ENCODE data around the gene SLC25A13.

The SLC25A13 gene

DNA sequence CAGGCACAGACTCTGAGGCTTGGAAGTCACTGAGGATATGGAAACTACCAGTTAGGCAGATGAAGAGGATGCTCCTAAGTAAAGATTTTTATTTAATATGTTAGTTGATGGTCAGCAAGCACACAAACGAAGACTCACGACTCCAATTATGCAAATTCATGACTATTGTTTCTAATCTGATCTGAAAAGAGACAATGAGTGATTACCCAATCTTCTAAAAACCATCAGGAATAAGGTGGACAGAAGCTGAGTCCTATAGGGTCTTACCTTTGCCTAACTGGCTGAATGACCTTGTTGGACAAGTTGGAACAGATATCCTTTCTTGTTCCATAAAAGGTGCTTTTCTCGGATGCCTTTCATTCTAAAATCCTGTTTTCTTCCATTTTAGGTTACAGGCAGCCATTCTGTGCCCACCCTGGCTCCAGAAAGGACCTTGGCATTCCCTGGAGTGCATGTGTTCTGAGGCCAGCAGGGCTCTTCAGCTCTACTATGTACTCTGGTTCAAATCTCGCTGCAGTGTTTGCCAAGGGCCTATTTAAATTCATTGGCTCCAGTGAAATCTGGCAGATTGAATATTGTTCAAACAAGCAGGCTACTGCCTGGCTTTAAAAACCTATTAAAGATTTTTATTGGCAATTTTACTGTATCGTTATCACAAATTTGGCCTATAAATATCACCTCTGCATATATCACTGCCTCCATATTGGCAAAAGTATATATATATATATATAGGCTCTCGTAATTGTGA is 77.5 kb downstream of the SLC25A13 start:
- no peak for DNase-seq (ENCODE audit: low read depth in 1 of 2, low spot score in 1 of 2)

DNA sequence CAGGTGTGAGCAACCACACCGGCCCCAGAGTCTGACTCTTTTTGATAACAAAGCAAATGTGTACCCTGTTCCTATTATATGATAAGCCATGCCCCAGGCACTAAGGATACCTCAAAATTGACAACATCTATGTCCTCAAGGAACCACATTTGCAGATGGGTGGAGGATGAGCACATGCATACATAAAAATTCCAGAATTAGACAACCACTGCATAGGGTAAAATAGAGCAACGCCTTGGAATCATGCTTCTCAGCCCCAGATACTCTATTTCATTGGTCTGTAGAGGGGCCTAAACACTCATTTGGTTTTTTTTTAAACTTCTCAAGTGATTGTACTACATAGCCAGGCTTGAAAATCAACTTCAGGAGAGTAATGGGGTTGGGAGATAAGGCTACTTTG is 78.7 kb downstream of the SLC25A13 start:
- no peak for DNase-seq (ENCODE audit: low read depth in 1 of 2, low spot score in 1 of 2)

DNA sequence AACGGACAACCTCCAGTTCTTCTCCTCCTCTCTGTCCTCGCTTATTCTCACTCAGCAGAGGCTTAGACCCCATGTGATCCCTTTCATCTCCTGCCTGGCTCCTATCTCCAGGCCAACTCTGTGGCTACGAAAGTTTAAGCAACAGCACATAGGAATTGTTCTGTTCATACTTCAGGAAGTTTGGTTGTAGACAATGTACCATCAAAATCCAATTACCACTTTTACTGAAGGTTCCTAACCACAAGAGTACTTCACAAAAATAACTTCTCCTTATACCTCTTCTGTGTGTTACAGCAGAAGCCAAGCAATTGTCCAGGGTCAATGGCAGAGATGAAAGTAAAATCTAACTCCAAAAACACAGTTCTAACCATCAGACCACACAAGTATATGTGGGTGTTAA is 80.0 kb downstream of the SLC25A13 start:
- no peak for DNase-seq (ENCODE audit: low read depth in 1 of 2, low spot score in 1 of 2)

DNA sequence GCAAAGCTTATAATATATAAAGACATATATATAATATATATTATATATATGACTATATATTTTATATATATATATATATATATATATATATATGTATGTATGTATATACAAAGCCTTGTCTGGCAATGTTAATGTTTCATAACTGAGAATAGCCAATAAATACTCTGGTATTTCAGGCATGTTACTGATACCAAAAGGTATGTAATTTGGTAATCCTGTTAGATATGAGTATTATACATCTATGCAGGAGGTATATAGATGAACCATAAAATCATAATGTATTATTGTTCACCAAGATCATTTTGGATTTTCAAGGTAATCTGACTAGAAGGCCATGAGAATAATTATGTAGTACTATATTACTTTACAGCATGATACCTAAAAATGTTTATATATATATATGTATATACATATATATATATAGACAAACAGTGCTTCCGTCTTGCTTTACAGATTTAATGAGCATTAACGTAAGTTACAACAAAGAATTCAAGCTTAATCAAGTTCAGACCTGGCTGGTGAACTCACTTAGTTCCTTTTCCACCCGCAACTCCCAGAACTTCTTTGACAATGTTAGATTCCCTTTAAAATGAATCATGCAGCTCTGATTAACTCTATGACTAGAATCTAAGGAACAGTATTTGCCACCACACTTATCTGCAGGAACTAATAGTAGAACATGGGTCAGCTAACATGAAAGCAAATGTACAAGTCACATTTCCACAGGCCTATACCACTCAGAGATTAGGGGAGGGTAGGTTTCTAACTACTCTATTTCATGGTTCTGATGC is 82.7 kb downstream of the SLC25A13 start:
- DNase-seq (ENCODE audit: low read depth in 1 of 2, low spot score in 1 of 2), result no peak

DNA sequence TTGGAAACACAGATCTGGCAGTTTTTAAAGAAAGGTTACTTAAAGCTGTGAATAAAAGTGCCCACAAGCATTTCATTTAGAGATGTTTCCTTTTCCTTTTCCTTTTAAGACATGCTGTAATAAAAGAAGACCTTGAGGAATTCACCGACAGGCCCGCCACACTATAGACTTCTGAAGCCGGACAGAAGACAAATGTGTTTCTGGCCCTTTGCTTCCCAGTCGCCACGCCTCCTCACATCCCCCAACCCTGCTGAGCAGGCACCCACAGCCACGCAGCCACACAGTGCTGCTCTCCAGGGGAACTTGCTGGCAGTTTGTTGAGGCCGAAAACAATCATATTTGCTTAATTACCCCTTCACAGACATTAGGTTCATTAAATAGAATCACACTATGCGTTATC is 83.4 kb downstream of the SLC25A13 start:
- DNase-seq (ENCODE audit: low read depth in 1 of 2, low spot score in 1 of 2), result no peak

DNA sequence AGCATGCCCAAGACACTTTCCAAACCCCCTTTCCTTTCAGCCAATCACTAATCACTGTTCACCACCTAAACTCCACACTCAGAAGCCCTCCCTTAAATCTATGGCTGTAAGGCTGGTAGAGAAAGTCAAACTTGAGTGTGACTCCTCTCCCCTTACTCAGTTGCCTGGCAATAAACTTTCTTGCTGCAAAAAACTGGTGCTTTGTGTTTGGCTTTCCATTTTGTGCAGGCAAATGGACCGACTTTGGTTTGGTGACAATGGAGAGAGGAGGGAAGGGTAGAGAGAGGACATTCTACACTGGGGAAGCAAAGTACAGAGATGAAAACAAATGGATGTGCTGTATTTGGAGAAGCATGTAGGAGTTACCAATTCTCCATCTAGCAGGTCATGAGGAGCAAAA is 84.9 kb downstream of the SLC25A13 start:
- no peak for DNase-seq (ENCODE audit: low read depth in 1 of 2, low spot score in 1 of 2)

DNA sequence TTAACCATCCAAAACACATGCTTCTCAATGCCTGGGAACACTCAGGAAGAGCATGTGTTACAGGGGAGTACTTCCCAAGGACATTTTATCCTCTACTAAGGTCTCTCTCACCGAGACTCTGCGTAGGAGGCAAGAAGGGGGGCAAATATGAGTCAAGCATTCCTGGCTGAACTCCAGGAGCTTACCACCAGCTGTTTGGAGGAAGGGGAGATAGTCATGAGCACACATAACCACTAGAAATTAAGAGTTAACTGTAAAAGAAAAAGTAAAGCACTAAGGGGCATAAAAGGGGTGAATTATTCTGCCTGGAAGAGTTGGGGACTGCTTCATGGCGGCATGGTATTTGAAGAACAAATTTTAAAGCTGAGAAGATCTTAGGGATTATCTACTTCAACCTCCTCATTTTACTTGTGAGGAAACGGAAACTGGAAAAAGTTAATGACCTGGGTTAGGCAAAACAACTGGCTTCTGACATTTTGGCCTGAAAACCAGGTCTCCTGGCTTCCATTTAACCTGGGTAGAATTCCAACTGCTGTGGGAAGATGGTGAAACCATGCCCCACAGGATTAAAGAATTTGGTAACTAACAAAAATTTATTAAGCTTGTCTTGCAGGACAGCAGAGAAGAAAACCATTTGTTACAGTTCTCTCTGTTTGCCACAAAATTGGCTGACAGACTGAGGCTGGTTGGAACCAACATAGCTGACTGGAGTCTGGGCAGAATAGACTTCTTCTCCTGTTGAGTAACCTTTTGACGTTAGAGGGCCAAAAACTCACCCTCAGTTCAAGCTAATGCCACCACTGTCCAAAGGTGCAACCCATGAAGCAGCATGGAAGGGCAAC is 85.5 kb downstream of the SLC25A13 start:
- no peak for DNase-seq (ENCODE audit: low read depth in 1 of 2, low spot score in 1 of 2)

DNA sequence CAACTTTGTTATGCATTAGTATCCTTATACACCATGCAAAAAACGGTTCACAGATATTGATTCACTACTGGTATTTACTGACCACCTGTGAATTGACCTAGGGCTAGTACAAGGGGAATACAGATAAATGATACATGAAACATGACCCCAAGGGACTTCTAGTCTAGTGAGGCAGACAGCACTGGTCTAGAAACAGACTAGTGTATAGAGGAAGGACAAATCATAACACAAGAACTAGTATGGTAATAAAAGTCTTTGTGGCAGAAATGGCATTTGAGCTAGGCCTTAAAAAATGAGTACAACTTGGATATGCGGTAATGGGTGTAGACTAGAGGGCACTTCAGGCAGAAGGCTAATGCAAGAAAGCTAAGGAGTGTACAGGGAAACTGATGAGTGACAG is 86.6 kb downstream of the SLC25A13 start:
- DNase-seq (ENCODE audit: low read depth in 1 of 2, low spot score in 1 of 2), result no peak

DNA sequence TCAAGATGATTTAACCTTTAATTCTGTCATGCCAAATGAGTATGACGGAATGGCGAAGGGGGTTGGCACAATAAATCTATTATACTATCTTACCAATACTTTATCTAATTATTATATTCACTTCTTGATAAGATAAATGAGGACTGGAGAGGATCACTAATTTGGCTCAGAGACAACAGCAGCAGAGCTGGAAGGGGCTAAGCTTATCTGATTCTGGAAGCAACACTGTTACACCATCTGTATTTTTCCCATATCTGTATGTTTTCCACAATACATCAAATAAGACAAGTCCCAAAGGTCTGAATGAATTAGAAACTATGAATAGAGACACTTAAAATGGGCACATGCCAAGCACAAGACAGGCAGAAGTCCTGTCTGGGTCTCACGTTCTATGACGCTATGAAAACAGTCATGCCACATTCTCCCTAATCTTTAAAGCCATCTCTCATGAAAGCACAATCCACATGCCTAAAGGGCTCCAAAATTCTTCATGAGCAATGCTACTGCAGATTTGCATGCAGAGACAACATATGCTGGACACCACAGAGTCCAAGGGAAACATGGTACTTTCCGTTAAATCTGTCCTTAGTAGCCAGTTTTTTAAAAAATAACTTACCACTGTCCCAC is 88.3 kb downstream of the SLC25A13 start:
- DNase-seq (ENCODE audit: low read depth in 1 of 2, low spot score in 1 of 2), result no peak

DNA sequence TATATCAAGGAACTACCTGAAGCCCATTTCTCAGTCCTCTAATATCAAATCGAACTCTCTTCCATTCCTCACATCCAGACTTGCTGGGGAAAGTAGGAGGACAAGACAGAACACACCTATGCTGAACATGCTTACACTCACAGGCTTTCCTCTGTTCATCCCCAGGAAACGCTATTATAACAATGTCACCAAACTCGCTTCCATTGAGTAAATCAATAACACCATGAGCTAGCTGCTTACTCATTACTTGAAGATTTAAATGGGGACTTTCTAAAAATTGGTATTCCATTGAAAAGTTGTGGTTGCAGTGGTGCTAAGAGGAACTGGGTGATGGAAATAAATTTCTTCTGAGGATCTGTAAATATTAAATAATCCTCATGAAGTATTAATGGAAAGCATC is 88.8 kb downstream of the SLC25A13 start:
- no peak for DNase-seq (ENCODE audit: low read depth in 1 of 2, low spot score in 1 of 2)

DNA sequence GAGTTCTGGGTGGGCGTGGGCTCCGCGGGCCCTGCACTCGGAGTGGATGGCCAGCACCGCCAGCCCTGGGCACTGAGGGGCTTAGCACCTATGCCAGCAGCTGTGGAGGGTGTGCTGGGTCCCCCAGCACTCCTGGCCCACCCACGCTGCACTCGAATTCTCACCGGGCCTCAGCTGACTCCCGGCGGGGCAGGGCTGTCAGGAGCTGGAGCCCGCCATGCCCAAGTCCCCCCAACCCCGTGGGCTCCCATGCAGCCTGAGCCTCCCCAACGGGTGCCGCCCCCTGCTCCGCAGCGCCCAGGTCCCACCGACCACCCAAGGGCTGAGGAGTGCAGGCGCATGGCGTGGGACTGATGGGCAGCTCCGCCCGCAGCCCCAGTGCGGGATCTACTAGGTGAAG is 93.1 kb downstream of the SLC25A13 start:
- DNase-seq (ENCODE audit: low read depth in 1 of 2, low spot score in 1 of 2), result no peak

DNA sequence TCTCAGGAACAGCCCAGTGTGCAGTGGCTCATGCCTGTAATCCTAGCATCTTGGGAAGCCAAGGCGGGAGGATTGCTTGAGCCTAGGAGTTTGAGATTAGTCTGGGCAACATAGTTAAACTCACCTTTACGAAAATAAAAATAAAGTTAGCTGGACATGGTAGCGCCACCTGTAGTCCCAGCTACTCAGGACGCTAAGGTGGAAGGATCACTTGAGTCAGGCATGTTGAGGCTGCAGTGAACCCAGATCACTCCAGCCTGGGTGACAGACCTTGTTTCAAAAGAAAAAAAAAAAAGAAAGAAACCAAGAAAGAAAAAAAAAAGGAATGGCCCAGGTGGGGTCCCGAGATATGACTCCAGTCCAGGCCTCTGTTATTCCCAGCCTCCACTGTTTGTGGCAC is 96.6 kb downstream of the SLC25A13 start:
- DNase-seq (ENCODE audit: low read depth in 1 of 2, low spot score in 1 of 2), result no peak

DNA sequence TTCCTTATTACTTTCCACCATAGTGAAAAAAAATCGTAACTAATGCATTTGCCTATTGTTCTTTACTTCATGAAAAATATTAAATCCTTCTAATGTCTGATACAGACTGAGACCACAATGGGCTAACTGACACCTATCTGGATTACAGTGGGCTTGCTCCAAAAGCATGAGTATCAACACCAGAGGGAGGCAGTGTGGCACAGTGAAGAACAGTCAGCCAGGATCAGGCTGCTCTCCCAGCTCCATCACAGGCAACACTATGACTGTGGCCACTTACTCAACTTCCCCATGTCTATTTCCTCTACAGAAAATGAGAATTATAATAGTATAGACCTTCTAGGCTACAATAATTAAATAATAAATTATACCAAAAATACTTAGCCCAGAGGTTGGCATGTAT is 97.2 kb downstream of the SLC25A13 start:
- no peak for DNase-seq (ENCODE audit: low read depth in 1 of 2, low spot score in 1 of 2)

DNA sequence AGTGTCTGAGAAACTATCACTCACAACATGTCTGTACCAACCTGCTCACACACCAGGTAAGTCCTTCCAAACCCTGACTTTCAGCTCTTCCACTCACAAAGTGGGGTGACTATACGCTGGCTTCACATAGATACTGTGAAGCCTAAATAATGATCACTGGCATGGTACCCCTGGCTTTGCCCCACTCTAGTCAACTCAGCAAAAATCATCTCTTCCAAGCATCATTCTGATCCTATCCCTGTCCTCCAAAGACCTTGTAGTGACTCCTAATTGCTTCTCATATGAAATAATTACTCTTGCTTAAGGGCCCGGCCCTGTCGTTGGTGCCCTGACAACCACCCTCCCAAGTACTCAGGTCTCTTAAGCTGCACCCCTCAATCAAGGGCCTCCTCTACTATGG is 97.8 kb downstream of the SLC25A13 start:
- no peak for DNase-seq (ENCODE audit: low read depth in 1 of 2, low spot score in 1 of 2)

DNA sequence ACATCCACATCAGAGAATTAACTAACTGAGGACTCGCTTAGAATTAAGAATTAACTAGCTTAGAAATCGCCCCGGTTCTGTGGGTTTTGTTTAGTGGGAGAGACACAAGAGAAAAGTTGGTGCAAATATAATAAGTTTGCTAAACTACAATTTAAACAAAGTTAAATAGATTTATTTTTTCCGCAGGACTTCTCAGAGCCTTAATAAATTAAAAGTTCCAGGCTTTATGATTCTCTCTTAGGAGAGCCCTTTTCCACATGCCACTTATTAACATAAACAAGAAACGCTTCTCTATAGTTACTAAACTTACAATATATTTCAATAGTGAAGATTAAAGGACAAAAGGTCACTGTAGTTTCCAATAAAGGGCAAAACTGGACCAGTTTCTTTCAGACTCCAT is 100.0 kb downstream of the SLC25A13 start:
- no peak for DNase-seq (ENCODE audit: low read depth in 1 of 2, low spot score in 1 of 2)

DNA sequence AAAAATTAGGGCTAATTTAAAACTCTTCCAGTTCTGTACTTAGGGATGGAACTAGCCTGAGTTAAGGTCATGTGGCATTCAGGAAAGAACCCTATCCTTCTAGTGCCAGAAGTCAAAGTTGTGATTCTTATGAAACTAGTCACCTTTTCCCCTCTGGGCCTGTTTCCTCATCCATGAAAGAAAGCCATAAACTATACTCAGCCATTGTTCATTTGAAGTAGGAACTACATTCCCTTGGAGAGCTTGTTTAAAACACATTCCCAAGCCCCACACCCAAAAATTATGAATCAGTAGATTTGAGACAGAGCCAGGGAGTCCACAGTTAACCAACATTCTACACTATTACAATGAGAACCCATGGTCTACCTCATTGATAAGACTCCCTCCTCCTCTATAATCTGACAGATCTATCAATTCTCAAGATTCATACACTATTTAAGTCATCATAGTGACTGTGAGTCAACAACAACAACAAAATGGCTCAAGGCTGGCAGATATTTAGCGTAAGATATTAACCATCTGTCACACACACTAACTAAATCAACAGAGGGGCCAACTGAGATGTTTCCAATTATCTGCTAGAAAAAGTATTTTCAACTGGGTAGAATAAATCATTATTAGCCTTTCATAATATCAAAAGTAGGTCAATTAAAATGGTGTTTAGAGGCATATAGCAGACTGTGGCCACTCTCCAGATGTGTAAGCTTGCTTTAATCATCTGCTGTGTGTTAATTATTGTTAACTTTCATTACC is 102.3 kb downstream of the SLC25A13 start:
- DNase-seq (ENCODE audit: low read depth in 1 of 2, low spot score in 1 of 2), result no peak

DNA sequence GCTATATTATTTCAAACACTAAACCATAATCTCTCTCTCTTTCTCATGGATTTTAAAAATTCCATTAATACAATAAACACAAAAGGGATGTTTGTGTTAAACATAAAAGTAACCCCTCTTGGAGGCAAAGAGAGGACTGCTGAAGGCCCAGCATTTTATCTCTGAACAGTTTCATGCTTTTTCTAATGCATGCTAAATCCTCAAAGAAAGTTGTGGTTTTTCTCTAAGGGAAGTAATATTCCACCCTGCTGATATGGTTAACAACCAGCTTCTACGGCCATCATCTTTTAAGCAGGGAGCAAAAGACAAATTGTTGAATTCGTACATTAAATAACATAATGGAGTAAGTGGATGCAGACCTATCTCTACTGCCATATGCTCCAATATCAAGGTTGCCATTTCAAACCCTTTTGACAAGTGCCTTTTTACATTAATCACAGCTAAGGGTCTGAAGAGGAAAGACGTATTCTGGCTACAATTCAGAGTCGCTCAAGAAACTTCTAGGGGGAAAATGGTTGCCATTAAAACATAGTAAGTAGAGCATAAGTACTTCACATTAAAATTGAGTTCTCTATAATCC is 103.1 kb downstream of the SLC25A13 start:
- no peak for DNase-seq (ENCODE audit: low read depth in 1 of 2, low spot score in 1 of 2)

DNA sequence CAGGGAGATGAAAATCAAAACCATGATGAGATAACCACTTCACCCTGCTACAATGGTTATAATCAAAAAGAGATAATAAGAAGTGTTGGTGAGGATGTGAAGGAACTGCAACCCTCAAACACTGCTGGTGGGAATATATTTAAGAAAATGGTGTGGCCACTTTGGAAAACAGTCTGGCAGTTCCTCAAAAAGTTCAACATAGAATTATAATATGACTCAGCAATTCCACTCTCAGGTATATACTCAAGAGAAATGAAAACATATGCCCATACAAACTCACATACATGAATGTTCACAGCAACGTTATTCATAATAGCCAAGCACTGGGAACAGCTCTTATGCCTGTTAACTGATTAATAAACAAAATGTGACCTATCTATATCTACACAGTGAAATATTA is 104.8 kb downstream of the SLC25A13 start:
- no peak for DNase-seq (ENCODE audit: low read depth in 1 of 2, low spot score in 1 of 2)

DNA sequence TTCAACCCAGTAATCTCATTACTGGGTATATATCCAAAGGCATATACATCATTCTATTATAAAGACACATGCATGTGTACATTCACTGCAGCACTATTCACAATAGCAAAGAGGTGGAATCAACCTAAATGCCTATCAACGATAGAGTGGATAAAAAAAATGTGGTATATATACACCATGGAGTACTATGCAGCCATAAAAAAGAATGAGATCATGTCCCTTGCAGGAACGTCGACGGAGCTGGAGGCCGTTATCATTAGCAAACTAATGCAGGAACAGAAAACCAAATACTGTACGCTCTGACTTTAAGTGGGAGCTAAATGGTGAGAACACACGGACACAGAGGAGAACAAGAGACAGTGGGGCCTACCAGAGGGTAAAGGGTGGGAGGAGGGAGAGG is 105.5 kb downstream of the SLC25A13 start:
- no peak for DNase-seq (ENCODE audit: low read depth in 1 of 2, low spot score in 1 of 2)

DNA sequence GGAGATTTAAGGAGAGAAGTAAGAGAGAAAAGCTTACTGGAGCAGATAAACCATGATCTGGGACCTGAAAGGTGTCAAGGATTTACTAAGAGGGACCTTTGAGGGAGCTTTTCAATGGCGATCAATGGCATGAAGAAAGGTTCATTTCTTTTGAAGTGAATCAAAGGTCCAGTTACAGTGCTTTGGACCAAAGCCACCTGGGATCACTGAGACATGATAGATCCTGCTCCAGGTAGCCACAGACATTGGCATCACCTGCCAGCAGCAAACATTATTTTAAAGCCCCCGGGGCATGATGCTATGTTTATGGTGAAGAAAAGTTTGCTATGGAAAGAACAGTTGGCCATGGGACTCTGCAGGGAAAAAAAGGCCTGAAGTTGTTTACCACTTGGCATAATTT is 109.4 kb downstream of the SLC25A13 start:
- DNase-seq (ENCODE audit: low read depth in 1 of 2, low spot score in 1 of 2), result no peak
